Transverse colon (tissue), 4 donors: ENCODE measurements around the gene NLE1.

ENCODE experiments used
- POLR2A ChIP-seq: fragments of 450-650 bp; IDR thresholded peaks from one replicate; pipeline ENCODE4 v1.6.1; 2016; ENCODE audit warnings: antibody characterized with exemption, mild to moderate bottlenecking, moderate library complexity
- POLR2AphosphoS5 ChIP-seq, 3 donors: sonication (generic); formaldehyde crosslinking; IDR thresholded peaks; one replicate each; pipeline ENCODE4 v1.6.1; 2016; ENCODE audit warnings: antibody characterized with exemption in 3 of 3
- TF ChIP-seq, protein P1 (sequence below), 5 experiments: fragments of 200-600 bp in 3 of 5; fragments of 450-650 bp in 2 of 5; sonication (generic) in 3 of 5; IDR thresholded peaks; 1 replicate in 2 of 5; 2 replicates in 3 of 5; pipeline ENCODE4 v1.5.1; 2016 to 2017; ENCODE audit warnings: antibody characterized with exemption in 5 of 5, inconsistent platforms in 3 of 5, mild to moderate bottlenecking in 2 of 5, moderate library complexity in 1 of 5

DNA sequence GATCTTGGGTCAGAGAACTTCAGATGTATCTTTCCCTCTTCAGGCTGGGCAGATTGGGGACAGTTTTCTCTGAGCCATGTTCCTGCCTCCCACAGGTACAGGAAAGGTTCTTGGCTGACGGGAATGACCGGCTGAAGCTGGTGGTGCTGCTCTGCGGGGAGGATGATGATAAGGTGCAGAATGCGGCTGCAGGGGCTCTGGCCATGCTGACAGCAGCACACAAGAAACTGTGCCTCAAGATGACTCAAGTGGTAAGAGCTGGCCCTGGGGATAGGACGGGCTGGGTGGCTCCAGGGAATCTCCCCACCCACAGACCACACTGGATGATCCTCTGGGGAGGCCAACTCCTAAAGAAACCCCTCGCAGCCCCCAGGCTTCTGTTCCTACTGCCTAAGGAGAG, 41.2 kb upstream of the NLE1 start:
- TF ChIP-seq, protein P1, sequence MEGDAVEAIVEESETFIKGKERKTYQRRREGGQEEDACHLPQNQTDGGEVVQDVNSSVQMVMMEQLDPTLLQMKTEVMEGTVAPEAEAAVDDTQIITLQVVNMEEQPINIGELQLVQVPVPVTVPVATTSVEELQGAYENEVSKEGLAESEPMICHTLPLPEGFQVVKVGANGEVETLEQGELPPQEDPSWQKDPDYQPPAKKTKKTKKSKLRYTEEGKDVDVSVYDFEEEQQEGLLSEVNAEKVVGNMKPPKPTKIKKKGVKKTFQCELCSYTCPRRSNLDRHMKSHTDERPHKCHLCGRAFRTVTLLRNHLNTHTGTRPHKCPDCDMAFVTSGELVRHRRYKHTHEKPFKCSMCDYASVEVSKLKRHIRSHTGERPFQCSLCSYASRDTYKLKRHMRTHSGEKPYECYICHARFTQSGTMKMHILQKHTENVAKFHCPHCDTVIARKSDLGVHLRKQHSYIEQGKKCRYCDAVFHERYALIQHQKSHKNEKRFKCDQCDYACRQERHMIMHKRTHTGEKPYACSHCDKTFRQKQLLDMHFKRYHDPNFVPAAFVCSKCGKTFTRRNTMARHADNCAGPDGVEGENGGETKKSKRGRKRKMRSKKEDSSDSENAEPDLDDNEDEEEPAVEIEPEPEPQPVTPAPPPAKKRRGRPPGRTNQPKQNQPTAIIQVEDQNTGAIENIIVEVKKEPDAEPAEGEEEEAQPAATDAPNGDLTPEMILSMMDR (IDR thresholded peaks at IDR 0.05): no peak
- no peak for TF ChIP-seq POLR2A
- no peak for TF ChIP-seq POLR2AphosphoS5 (IDR thresholded peaks at IDR 0.05)
